Stimulated activated CD8-positive, alpha-beta memory T cell treated with anti-CD3 and anti-CD28 coated beads, Interleukin-4, amount 100 ng/mL, for 48 hours (primary cell): Measurements from ENCODE around the gene EPHA2.

Experiments
- DNase-seq: peaks from one replicate; pipeline ENCODE4 v3.0.0-alpha.2; 2020

EPHA2 gene

GRCh38 chr1:16088996-16089395, 66.9 kb downstream of the EPHA2 start:
- no peak for DNase-seq

GRCh38 chr1:16088351-16088911, 67.4 kb downstream of the EPHA2 start:
- DNase-seq = no peak

GRCh38 chr1:16087733-16088132, 68.1 kb downstream of the EPHA2 start:
- no peak for DNase-seq

GRCh38 chr1:16085522-16085921, 70.3 kb downstream of the EPHA2 start:
- no peak for DNase-seq

- no peak for DNase-seq
Observed at GRCh38 chr1:16083486-16083885, 72.4 kb downstream of the EPHA2 start.

GRCh38 chr1:16082283-16083038, 73.4 kb downstream of the EPHA2 start:
- peak; percentile 85 for DNase-seq

- no peak for DNase-seq
Observed at GRCh38 chr1:16081636-16082035, 74.2 kb downstream of the EPHA2 start.

GRCh38 chr1:16080422-16081150, 75.3 kb downstream of the EPHA2 start:
- no peak for DNase-seq

- DNase-seq = peak; percentile 83
Observed at GRCh38 chr1:16078925-16079656, 76.8 kb downstream of the EPHA2 start.

GRCh38 chr1:16077406-16078245, 78.2 kb downstream of the EPHA2 start:
- no peak for DNase-seq

- no peak for DNase-seq
Observed at GRCh38 chr1:16076865-16077238, 79.0 kb downstream of the EPHA2 start.

- no peak for DNase-seq
Observed at GRCh38 chr1:16076031-16076864, 79.6 kb downstream of the EPHA2 start.

GRCh38 chr1:16075337-16076030, 80.4 kb downstream of the EPHA2 start:
- DNase-seq = no peak
